Thoracic aorta (tissue), 2 donors: Measurements from ENCODE around the gene CENPP. TPM values are rescaled to one million over a fixed set of nuclear protein-coding genes. Genes with fewer than 3 reads are reported as not detected.

Experiments
- ATAC-seq: fragments of 150-250 bp; one replicate; pipeline ENCODE4 v1.8.0; 2017; ENCODE audit warnings: low read depth; ENCODE audit not compliant: insufficient number of reproducible peaks, low FRiP score
- DNase-seq: peaks from one replicate; pipeline ENCODE4 v3.0.0-alpha.2; 2020; ENCODE audit warnings: low spot score
- H3K27ac ChIP-seq, 2 donors: fragments of 200-600 bp; sonication (generic); 1 replicate in 1 of 2; 2 replicates in 1 of 2; pipeline ENCODE4 v1.5.1; 2016; ENCODE audit warnings: mild to moderate bottlenecking in 2 of 2, moderate library complexity in 2 of 2
- H3K27me3 ChIP-seq: fragments of 200-600 bp; sonication (generic); replicated peaks from 2 replicates; pipeline ENCODE4 v1.6.0; 2016; ENCODE audit warnings: mild to moderate bottlenecking; ENCODE audit not compliant: insufficient read depth
- H3K36me3 ChIP-seq: fragments of 200-600 bp; sonication (generic); one replicate; pipeline ENCODE4 v1.5.1; 2016
- H3K4me1 ChIP-seq, 2 donors: fragments of 200-600 bp; sonication (generic); 1 replicate in 1 of 2; 2 replicates in 1 of 2; pipeline versions ENCODE4 v1.5.1 to v1.6.0; 2016; ENCODE audit warnings: low read depth in 2 of 2, mild to moderate bottlenecking in 1 of 2; ENCODE audit not compliant: control insufficient read depth in 1 of 2
- H3K4me3 ChIP-seq: fragments of 200-600 bp; sonication (generic); 2 replicates; pipeline ENCODE4 v1.5.1; 2016; ENCODE audit warnings: mild to moderate bottlenecking
- H3K9me3 ChIP-seq: fragments of 200-600 bp; sonication (generic); 2 replicates; pipeline ENCODE4 v1.5.1; 2016
- total RNA-seq, 2 donors: library from RNA; depleted of rRNA; stranded (reverse); fragments of >200 nt; gene quantifications; one replicate each; pipeline versions ENCODE4 v1.1.0 to v1.2.3, GENCODE V29; 2016
- TF ChIP-seq, protein P1 (sequence below): fragments of 200-600 bp; sonication (generic); IDR thresholded peaks from one replicate; pipeline ENCODE4 v1.5.1; 2019; ENCODE audit warnings: antibody characterized with exemption

CENPP gene
- total RNA-seq, 2 donors from 2014 or later = 3.8 to 13.6 TPM

- Histone ChIP-seq H3K27ac (peak overlapping the region; percentile 71 to 83), H3K27me3 (no peaks in the 10 kb centered on the region), H3K4me1 (peaks cover 33 to 63% of the 10 kb centered on the region in 2 donors), H3K4me3 (peak overlapping the region; percentile 35), H3K9me3 (no peaks in the 10 kb centered on the region), H3K36me3 (peaks cover 18% of the 10 kb centered on the region)
- ATAC-seq (no peak), DNase-seq (no peak)
- TF ChIP-seq, protein P1, sequence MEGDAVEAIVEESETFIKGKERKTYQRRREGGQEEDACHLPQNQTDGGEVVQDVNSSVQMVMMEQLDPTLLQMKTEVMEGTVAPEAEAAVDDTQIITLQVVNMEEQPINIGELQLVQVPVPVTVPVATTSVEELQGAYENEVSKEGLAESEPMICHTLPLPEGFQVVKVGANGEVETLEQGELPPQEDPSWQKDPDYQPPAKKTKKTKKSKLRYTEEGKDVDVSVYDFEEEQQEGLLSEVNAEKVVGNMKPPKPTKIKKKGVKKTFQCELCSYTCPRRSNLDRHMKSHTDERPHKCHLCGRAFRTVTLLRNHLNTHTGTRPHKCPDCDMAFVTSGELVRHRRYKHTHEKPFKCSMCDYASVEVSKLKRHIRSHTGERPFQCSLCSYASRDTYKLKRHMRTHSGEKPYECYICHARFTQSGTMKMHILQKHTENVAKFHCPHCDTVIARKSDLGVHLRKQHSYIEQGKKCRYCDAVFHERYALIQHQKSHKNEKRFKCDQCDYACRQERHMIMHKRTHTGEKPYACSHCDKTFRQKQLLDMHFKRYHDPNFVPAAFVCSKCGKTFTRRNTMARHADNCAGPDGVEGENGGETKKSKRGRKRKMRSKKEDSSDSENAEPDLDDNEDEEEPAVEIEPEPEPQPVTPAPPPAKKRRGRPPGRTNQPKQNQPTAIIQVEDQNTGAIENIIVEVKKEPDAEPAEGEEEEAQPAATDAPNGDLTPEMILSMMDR = no peak
These were observed 289.2 kb downstream of the CENPP start for GRCh38 chr9:92614763-92615461.

GRCh38 chr9:92615790-92616189 lies 290.0 kb downstream of the CENPP start:
- no peak for DNase-seq
- TF ChIP-seq, protein P1 = no peak
- H3K36me3 ChIP-seq = peaks cover 18% of the 10 kb centered on the region
- peaks cover 33 to 69% of the 10 kb centered on the region in 2 donors for H3K4me1 ChIP-seq
- H3K4me3 ChIP-seq = peak overlapping the region; percentile 41
- no peaks in the 10 kb centered on the region for H3K9me3 ChIP-seq
- H3K27ac ChIP-seq = peak overlapping the region; percentile 71 to 83
- no peak for ATAC-seq
- no peaks in the 10 kb centered on the region for H3K27me3 ChIP-seq

- no peak for ATAC-seq
- Histone ChIP-seq H3K9me3 (no peaks in the 10 kb centered on the region), H3K27me3 (no peaks in the 10 kb centered on the region), H3K27ac (peak overlapping the region; percentile 71 to 83), H3K36me3 (peaks cover 18% of the 10 kb centered on the region), H3K4me3 (peak overlapping the region; percentile 41), H3K4me1 (peaks cover 33 to 70% of the 10 kb centered on the region in 2 donors)
- TF ChIP-seq, protein P1 = no peak
- no peak for DNase-seq
These were observed 290.5 kb downstream of the CENPP start for GRCh38 chr9:92616199-92616641.

- Histone ChIP-seq H3K27me3 (no peaks in the 10 kb centered on the region), H3K36me3 (peaks cover 17% of the 10 kb centered on the region), H3K9me3 (no peaks in the 10 kb centered on the region), H3K4me1 (peaks cover 33 to 70% of the 10 kb centered on the region in 2 donors), H3K4me3 (peak overlapping the region; percentile 41), H3K27ac (peak overlapping the region; percentile 71 to 83)
- ATAC-seq = no peak
- TF ChIP-seq, protein P1 = no peak
- DNase-seq = no peak
These were observed 290.9 kb downstream of the CENPP start for GRCh38 chr9:92616655-92617111.

DNA sequence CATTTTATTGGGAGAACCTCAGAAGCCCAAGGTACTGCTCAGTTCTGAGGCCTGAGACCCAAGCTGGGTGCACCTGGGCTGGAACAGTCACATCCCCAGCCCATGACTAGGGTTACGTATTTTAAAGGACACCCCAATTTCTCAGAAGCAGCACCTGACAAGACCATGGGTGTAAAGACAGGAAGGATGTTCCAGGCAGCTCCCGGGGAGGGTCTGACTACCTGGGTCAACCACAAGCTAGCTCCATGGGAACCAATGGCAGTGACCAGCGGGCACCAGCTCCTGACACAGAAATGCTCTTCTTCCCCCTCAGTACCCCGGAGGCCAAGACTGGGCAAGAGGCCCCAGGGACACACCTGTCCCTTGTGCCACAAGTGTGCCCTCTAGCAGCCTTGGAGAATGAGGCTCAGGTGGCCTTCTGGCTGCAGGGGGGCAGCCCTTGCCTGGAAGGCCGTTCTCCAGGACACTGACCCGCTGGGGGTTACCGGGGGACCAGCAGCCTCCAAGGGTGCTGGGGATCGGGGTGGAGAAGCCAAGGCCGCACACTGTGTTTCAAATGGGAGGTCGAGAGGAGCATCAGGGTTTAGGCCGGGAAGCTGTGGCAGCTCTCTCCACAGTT lies 291.6 kb downstream of the CENPP start:
- H3K9me3 ChIP-seq = no peaks in the 10 kb centered on the region
- DNase-seq (no peak), ATAC-seq (no peak)
- no peak overlapping the region for H3K4me3 ChIP-seq
- H3K4me1 ChIP-seq = peaks cover 33 to 70% of the 10 kb centered on the region in 2 donors
- peaks cover 12% of the 10 kb centered on the region for H3K36me3 ChIP-seq
- no peaks in the 10 kb centered on the region for H3K27me3 ChIP-seq
- peak overlapping the region; percentile 71 to 83 for H3K27ac ChIP-seq
- TF ChIP-seq, protein P1 = no peak
